HG03342 (cell line): ENCODE data around the gene SPATC1L.
"Not testable (repeated sequence)": the region's sequence is repeated elsewhere in the genome, so short reads cannot be mapped to it uniquely, and the experiment has no call there.

ENCODE experiments used
- ATAC-seq: cut with Tn5 transposase; IDR thresholded peaks from one replicate; pipeline ENCODE4 v1.9.1; 2021; ENCODE audit warnings: mild to moderate bottlenecking, moderate library complexity; ENCODE audit not compliant: unreplicated experiment

The SPATC1L gene

GRCh38 chr21:46200877-46201803 lies 16.9 kb upstream of the SPATC1L start:
- not testable (repeated sequence) for ATAC-seq

- ATAC-seq, result no peak
Observed at GRCh38 chr21:46199436-46200373, 15.4 kb upstream of the SPATC1L start.

- ATAC-seq, result no peak
Observed at GRCh38 chr21:46196733-46197132, 12.5 kb upstream of the SPATC1L start.

- no peak for ATAC-seq
Observed at GRCh38 chr21:46195595-46196195, 11.4 kb upstream of the SPATC1L start.

GRCh38 chr21:46194374-46195334 lies 10.4 kb upstream of the SPATC1L start:
- no peak for ATAC-seq

- no peak for ATAC-seq
Observed at GRCh38 chr21:46193829-46194373, 9.6 kb upstream of the SPATC1L start.

GRCh38 chr21:46191686-46192575 lies 7.7 kb upstream of the SPATC1L start:
- no peak for ATAC-seq

- no peak for ATAC-seq
Observed at GRCh38 chr21:46191257-46191685, 7.0 kb upstream of the SPATC1L start.

GRCh38 chr21:46190491-46191131 lies 6.4 kb upstream of the SPATC1L start:
- ATAC-seq, result no peak

- ATAC-seq, result no peak
Observed at GRCh38 chr21:46189959-46190490, 5.8 kb upstream of the SPATC1L start.

- no peak for ATAC-seq
Observed at GRCh38 chr21:46189213-46189958, 5.1 kb upstream of the SPATC1L start.

- ATAC-seq, result no peak
Observed at GRCh38 chr21:46188226-46189212, 4.3 kb upstream of the SPATC1L start.

GRCh38 chr21:46187814-46188213 lies 3.6 kb upstream of the SPATC1L start:
- no peak for ATAC-seq

GRCh38 chr21:46187261-46187660 lies 3.0 kb upstream of the SPATC1L start:
- no peak for ATAC-seq

- ATAC-seq, result no peak
Observed at GRCh38 chr21:46185716-46186115, 1.5 kb upstream of the SPATC1L start.
